Skeletal muscle cell (primary cell): ENCODE data around the gene PLCH2.

Source experiments
- DNase-seq: peaks from one replicate; pipeline ENCODE4 v3.0.0-alpha.2; 2010; ENCODE audit warnings: low read depth
- H3K4me3 ChIP-seq: 2 replicates; pipeline ENCODE4 v1.5.1; 2011; ENCODE audit warnings: low read depth, mild to moderate bottlenecking, control low read depth, low read length, moderate library complexity

Gene PLCH2

GRCh38 chr1:2494323-2494693 lies 18.2 kb downstream of the PLCH2 start:
- no peak overlapping the region for H3K4me3 ChIP-seq
- DNase-seq, result peak; percentile 63

- no peak for DNase-seq
- H3K4me3 ChIP-seq, result no peak overlapping the region
Measured at GRCh38 chr1:2495026-2495425, 18.9 kb downstream of the PLCH2 start.

DNA sequence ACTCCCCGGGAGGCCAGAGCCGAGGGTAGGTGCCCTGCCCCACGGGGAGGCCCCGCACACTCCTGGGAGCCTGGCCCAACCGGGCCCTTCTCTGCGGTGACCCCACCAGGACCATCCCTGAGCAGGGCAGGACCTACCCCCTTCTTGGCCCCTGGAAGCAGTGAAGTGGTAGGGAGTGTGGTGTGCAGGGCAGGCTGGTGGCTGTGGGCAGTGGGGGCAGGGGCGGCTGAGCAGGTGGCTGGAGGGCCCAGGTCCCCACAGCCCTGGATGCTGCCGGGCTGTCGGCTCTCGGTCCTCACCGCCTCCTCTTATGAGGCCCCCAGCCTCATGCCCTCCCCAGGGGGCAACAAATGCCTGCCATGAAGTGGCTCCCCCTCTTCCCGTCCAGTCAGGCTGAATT lies 19.5 kb downstream of the PLCH2 start:
- DNase-seq, result no peak
- no peak overlapping the region for H3K4me3 ChIP-seq

- H3K4me3 ChIP-seq, result no peak overlapping the region
- DNase-seq, result no peak
Measured at GRCh38 chr1:2496087-2496622, 20.1 kb downstream of the PLCH2 start.

GRCh38 chr1:2496746-2497145 lies 20.7 kb downstream of the PLCH2 start:
- no peak overlapping the region for H3K4me3 ChIP-seq
- no peak for DNase-seq

DNA sequence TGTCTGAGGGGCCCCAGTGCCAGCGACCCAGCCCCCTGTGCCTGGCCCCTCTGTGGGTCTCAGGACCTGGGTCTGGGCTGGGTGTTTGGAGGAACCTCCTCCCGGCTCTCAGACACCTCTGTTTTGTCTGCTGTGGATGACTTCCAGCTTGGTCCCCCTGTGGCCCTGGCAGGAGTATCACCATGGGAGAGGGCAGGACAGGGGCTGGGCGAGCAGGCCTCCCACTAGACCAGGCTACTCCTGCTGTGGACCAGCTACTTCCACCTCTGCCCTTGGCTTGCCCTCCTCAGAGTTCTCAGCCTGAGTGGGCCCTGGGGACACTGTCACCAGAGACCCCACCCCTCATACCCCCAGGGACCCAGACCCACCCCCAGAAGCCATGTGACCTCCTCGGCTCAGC lies 21.8 kb downstream of the PLCH2 start:
- no peak for DNase-seq
- H3K4me3 ChIP-seq, result no peak overlapping the region

DNA sequence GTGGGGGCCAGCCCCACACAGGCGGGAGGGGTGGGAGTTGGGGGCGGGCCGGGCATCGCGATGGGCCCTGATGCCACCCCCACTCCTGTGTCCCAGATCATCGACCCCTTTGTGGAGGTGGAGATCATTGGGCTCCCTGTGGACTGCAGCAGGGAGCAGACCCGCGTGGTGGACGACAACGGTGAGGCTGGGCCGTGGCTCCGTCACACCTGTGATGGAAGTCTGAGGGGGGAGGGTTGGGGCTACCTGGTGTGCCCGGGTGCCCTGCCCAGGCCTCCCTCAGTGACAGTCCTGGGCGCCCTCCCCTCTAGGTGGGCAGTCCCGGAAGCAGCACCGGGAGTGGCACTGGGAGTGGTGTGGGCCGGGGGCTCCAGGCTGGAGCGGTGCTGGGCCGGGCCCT lies 22.6 kb downstream of the PLCH2 start:
- no peak overlapping the region for H3K4me3 ChIP-seq
- no peak for DNase-seq

- no peak for DNase-seq
- H3K4me3 ChIP-seq, result no peak overlapping the region
Measured at GRCh38 chr1:2499260-2499659, 23.2 kb downstream of the PLCH2 start.

GRCh38 chr1:2499986-2500596 lies 24.0 kb downstream of the PLCH2 start:
- H3K4me3 ChIP-seq, result no peak overlapping the region
- DNase-seq, result no peak

GRCh38 chr1:2501041-2501819 lies 25.1 kb downstream of the PLCH2 start:
- DNase-seq, result peak; percentile 19
- H3K4me3 ChIP-seq, result no peak overlapping the region

GRCh38 chr1:2501820-2502119 lies 25.7 kb downstream of the PLCH2 start:
- DNase-seq, result no peak
- no peak overlapping the region for H3K4me3 ChIP-seq

DNA sequence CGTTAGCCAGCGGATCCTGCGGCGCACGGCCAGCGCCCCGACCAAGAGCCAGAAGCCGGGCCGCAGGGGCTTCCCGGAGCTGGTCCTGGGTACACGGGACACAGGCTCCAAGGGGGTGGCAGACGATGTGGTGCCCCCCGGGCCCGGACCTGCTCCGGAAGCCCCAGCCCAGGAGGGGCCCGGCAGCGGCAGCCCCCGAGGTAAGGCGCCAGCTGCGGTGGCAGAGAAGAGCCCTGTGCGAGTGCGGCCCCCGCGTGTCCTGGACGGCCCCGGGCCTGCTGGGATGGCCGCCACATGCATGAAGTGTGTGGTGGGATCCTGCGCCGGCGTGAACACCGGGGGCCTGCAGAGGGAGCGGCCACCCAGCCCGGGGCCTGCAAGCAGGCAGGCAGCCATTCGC lies 26.1 kb downstream of the PLCH2 start:
- DNase-seq, result no peak
- no peak overlapping the region for H3K4me3 ChIP-seq

DNA sequence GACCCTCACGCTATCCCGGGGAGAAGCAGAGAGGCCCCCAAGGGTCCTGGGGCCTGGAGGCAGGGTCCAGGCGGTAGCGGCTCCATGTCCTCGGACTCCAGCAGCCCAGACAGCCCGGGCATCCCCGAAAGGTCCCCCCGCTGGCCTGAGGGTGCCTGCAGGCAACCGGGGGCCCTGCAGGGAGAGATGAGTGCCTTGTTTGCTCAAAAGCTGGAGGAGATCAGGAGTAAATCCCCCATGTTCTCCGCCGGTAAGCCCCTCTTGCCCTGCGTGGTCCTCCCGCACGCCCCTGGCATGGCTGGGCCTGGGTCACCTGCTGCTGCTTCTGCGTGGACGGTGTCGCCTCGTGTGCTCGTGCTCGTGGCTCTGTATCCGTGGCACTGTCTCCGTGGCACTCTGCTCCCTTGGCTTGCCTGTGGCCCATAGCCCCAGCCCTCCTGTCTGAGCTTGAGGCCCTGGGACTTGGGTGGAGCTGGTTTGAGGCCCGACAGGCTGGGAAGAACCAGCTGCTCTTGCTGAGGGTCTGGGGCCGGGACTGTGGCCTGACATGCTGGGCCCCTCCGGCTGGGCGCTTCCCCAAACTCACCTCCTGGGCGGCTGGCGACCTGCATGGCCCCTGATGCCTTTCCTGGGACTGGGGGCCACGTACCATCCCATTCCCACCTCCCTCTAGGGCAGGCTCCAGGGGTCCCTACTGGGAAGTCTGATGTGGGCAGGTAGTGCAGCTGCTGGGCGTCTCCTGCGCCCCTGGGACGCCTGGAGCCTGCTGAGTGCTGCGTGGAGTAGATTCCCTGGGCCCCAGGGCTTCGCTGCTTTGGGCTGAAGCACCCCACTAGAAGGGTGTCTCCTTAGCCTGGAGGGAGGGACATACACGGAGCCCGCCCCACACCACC lies 26.8 kb downstream of the PLCH2 start:
- DNase-seq, result no peak

GRCh38 chr1:2503554-2504224 lies 27.6 kb downstream of the PLCH2 start:
- DNase-seq, result no peak
- no peak overlapping the region for H3K4me3 ChIP-seq

More for the DNA sequence above, 26.8 kb downstream of the PLCH2 start:
- H3K4me3 ChIP-seq, result no peak overlapping the region

- H3K4me3 ChIP-seq, result no peak overlapping the region
- no peak for DNase-seq
Measured at GRCh38 chr1:2504225-2504948, 28.3 kb downstream of the PLCH2 start.

- H3K4me3 ChIP-seq, result no peak overlapping the region
- DNase-seq, result no peak
Measured at GRCh38 chr1:2504949-2505272, 28.8 kb downstream of the PLCH2 start.

- H3K4me3 ChIP-seq, result no peak overlapping the region
- no peak for DNase-seq
Measured at GRCh38 chr1:2505461-2505994, 29.4 kb downstream of the PLCH2 start.

DNA sequence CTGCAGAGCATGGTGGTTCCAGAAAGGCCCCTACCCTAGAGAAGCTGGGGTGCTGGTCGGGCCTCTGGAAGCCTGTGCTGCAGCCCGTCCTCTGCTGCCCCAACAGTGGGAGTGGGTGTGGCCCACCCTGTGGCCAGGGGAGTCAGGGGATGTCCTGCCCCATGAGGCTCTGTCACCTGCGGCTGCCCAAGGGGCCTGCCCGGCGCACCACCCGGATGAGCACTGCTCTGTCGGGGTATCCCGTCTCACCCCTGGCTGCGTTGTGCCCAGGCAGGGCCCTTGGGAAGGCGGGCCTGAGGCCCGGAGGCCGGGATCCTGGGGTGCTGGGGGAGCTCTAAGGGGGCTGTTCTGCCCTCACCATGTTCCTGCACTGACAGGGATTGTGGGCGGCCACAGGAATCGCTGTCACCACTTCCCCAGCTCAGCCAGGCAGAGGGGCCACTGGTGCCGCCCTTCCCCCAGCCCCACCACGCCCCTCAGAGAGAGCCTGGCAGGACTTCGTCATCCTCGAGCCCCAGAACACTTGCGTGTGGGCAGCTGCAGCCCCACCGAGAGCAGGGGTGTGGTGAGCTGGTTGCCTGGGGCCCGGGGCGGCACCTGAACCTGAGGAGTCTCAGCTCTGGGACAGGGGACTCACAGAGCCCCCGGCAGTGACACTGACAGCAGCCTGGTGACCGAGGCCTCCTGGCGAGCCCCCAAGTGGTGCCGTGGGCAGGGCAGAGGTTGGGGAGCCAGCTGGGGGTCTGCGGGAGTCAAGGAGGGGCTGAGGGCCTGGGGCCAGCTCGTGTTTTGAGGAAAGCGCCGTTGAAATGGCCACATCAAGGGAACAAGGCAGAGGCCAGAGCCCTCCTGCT lies 30.1 kb downstream of the PLCH2 start:
- no peak for DNase-seq
- H3K4me3 ChIP-seq, result no peak overlapping the region
